ENCODE measurements around the gene PCYOX1L.

DNA sequence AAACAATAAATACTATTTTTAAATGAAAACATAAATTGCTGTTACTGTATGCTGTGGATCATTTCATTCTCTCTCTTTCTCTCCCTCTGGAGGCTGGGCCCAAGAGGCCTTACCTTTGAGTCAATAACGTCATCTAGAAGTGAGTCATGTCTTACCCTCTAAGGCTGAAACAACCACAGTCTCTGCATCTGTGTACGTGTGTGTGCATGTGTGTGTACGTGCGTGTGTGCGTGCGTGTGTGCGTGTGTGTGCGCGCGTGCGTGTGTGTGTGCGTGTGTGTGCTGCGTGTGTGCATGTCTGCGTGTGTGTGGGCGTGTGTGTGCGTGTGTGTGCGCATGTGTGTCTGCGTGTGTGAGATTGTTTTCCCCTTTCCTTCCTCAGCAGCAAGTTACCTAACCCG, 34.9 kb downstream of the PCYOX1L start:
- TF ChIP-seq RAD21 (conservative IDR thresholded peaks at IDR 0.05 in 1 of 2, IDR thresholded peaks at IDR 0.05 in 1 of 2) (no peak), HOXA7 (CRISPR knock-in tag; IDR thresholded peaks at IDR 0.05) (no peak), CBX2 (IDR thresholded peaks at IDR 0.05; ENCODE audit: borderline replicate concordance, low read depth) (no peak), RNF2 (IDR thresholded peaks at IDR 0.05; ENCODE audit: borderline replicate concordance, low read depth) (no peak), POLR2A (IDR thresholded peaks at IDR 0.05; ENCODE audit: low read length) (no peak), RFX5 (IDR thresholded peaks at IDR 0.05) (no peak), ZSCAN20 (CRISPR knock-in tag; IDR thresholded peaks at IDR 0.05) (no peak), JUNB (IDR thresholded peaks at IDR 0.05) (no peak), PHF8 (IDR thresholded peaks at IDR 0.05; ENCODE audit: borderline replicate concordance, low read depth) (no peak)
- TF ChIP-seq, protein P1, sequence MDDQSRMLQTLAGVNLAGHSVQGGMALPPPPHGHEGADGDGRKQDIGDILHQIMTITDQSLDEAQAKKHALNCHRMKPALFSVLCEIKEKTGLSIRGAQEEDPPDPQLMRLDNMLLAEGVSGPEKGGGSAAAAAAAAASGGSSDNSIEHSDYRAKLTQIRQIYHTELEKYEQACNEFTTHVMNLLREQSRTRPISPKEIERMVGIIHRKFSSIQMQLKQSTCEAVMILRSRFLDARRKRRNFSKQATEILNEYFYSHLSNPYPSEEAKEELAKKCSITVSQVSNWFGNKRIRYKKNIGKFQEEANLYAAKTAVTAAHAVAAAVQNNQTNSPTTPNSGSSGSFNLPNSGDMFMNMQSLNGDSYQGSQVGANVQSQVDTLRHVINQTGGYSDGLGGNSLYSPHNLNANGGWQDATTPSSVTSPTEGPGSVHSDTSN (IDR thresholded peaks at IDR 0.05) = no peak
- TF ChIP-seq, protein P2, sequence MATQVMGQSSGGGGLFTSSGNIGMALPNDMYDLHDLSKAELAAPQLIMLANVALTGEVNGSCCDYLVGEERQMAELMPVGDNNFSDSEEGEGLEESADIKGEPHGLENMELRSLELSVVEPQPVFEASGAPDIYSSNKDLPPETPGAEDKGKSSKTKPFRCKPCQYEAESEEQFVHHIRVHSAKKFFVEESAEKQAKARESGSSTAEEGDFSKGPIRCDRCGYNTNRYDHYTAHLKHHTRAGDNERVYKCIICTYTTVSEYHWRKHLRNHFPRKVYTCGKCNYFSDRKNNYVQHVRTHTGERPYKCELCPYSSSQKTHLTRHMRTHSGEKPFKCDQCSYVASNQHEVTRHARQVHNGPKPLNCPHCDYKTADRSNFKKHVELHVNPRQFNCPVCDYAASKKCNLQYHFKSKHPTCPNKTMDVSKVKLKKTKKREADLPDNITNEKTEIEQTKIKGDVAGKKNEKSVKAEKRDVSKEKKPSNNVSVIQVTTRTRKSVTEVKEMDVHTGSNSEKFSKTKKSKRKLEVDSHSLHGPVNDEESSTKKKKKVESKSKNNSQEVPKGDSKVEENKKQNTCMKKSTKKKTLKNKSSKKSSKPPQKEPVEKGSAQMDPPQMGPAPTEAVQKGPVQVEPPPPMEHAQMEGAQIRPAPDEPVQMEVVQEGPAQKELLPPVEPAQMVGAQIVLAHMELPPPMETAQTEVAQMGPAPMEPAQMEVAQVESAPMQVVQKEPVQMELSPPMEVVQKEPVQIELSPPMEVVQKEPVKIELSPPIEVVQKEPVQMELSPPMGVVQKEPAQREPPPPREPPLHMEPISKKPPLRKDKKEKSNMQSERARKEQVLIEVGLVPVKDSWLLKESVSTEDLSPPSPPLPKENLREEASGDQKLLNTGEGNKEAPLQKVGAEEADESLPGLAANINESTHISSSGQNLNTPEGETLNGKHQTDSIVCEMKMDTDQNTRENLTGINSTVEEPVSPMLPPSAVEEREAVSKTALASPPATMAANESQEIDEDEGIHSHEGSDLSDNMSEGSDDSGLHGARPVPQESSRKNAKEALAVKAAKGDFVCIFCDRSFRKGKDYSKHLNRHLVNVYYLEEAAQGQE (IDR thresholded peaks at IDR 0.05) = no peak
- TF ChIP-seq, protein P3, sequence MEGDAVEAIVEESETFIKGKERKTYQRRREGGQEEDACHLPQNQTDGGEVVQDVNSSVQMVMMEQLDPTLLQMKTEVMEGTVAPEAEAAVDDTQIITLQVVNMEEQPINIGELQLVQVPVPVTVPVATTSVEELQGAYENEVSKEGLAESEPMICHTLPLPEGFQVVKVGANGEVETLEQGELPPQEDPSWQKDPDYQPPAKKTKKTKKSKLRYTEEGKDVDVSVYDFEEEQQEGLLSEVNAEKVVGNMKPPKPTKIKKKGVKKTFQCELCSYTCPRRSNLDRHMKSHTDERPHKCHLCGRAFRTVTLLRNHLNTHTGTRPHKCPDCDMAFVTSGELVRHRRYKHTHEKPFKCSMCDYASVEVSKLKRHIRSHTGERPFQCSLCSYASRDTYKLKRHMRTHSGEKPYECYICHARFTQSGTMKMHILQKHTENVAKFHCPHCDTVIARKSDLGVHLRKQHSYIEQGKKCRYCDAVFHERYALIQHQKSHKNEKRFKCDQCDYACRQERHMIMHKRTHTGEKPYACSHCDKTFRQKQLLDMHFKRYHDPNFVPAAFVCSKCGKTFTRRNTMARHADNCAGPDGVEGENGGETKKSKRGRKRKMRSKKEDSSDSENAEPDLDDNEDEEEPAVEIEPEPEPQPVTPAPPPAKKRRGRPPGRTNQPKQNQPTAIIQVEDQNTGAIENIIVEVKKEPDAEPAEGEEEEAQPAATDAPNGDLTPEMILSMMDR (IDR thresholded peaks at IDR 0.05) = no peak
- TF ChIP-seq, protein P4, sequence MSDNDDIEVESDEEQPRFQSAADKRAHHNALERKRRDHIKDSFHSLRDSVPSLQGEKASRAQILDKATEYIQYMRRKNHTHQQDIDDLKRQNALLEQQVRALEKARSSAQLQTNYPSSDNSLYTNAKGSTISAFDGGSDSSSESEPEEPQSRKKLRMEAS (IDR thresholded peaks at IDR 0.05) = no peak
